H9 (cell line): ENCODE results near the gene KRT39. TPM values are rescaled to one million over a fixed set of nuclear protein-coding genes. Genes with fewer than 3 reads are reported as not detected.

Source experiments
- DNase-seq: peaks from one replicate; pipeline ENCODE4 v3.0.0-alpha.2; 2017
- H2AFZ ChIP-seq: one replicate; pipeline ENCODE4 v1.6.1; 2013; ENCODE audit warnings: mild to moderate bottlenecking, low read length, control low read depth, moderate library complexity
- H2AK5ac ChIP-seq: 2 replicates; pipeline ENCODE4 v1.6.1; 2013; ENCODE audit warnings: low read length, control low read depth, mixed read lengths; ENCODE audit not compliant: insufficient read length
- H2BK120ac ChIP-seq: one replicate; pipeline ENCODE4 v1.6.1; 2013; ENCODE audit warnings: low read depth, mild to moderate bottlenecking, low read length, control low read depth, inconsistent platforms; ENCODE audit not compliant: poor library complexity, severe bottlenecking
- H2BK12ac ChIP-seq: 2 replicates; pipeline ENCODE4 v1.6.1; 2013; ENCODE audit warnings: low read length, control low read depth, mixed read lengths, low read depth; ENCODE audit not compliant: insufficient read length
- H2BK15ac ChIP-seq: 2 replicates; pipeline ENCODE4 v1.6.1; 2013; ENCODE audit warnings: low read depth, low read length, control low read depth
- H2BK20ac ChIP-seq: one replicate; pipeline ENCODE4 v1.6.1; 2013; ENCODE audit warnings: low read depth, mild to moderate bottlenecking, low read length, control low read depth, inconsistent platforms; ENCODE audit not compliant: poor library complexity, severe bottlenecking
- H2BK5ac ChIP-seq: 2 replicates; pipeline ENCODE4 v1.6.1; 2013; ENCODE audit warnings: low read length, control low read depth, mixed read lengths; ENCODE audit not compliant: insufficient read length
- H3K14ac ChIP-seq: 2 replicates; pipeline ENCODE4 v1.6.1; 2013; ENCODE audit warnings: low read length, control low read depth; ENCODE audit not compliant: insufficient read depth
- H3K18ac ChIP-seq: 2 replicates; pipeline ENCODE4 v1.6.1; 2013; ENCODE audit warnings: low read depth, mild to moderate bottlenecking, mixed read lengths, low read length, control low read depth; ENCODE audit not compliant: insufficient read length
- H3K23ac ChIP-seq: 2 replicates; pipeline ENCODE4 v1.6.1; 2013; ENCODE audit warnings: low read length, control low read depth, mixed read lengths, low read depth; ENCODE audit not compliant: insufficient read length
- H3K23me2 ChIP-seq: 2 replicates; pipeline ENCODE4 v1.6.1; 2013; ENCODE audit warnings: low read depth, mild to moderate bottlenecking, mixed read lengths, low read length, control low read depth; ENCODE audit not compliant: insufficient read length, poor library complexity, severe bottlenecking
- H3K27ac ChIP-seq: 2 replicates; pipeline ENCODE4 v1.5.1; 2013; ENCODE audit warnings: low read length, control low read depth, mixed read lengths, low read depth; ENCODE audit not compliant: insufficient read length
- H3K27me3 ChIP-seq: 2 replicates; pipeline ENCODE4 v1.6.1; 2013; ENCODE audit warnings: low read length, control low read depth, inconsistent platforms; ENCODE audit not compliant: insufficient read depth
- H3K4ac ChIP-seq: 2 replicates; pipeline ENCODE4 v1.6.1; 2013; ENCODE audit warnings: low read depth, mild to moderate bottlenecking, control low read depth, inconsistent platforms, low read length, moderate library complexity
- H3K4me1 ChIP-seq: 2 replicates; pipeline ENCODE4 v1.6.1; 2013; ENCODE audit warnings: low read length, control low read depth, inconsistent platforms; ENCODE audit not compliant: insufficient read depth
- H3K4me2 ChIP-seq: 2 replicates; pipeline ENCODE4 v1.6.1; 2013; ENCODE audit warnings: low read length, control low read depth, mixed read lengths; ENCODE audit not compliant: insufficient read length, insufficient read depth
- H3K56ac ChIP-seq: 2 replicates; pipeline ENCODE4 v1.6.1; 2013; ENCODE audit warnings: low read depth, mild to moderate bottlenecking, mixed read lengths, low read length, control low read depth; ENCODE audit not compliant: insufficient read length
- H3K79me1 ChIP-seq: 2 replicates; pipeline ENCODE4 v1.6.1; 2013; ENCODE audit warnings: low read depth, mild to moderate bottlenecking, moderate library complexity, low read length, control low read depth, inconsistent platforms; ENCODE audit not compliant: insufficient read depth, poor library complexity, severe bottlenecking
- H3K79me2 ChIP-seq: 2 replicates; pipeline ENCODE4 v1.6.1; 2013; ENCODE audit warnings: low read length, control low read depth, inconsistent platforms; ENCODE audit not compliant: insufficient read depth
- H3K9ac ChIP-seq: 2 replicates; pipeline ENCODE4 v1.6.1; 2013; ENCODE audit warnings: low read length, control low read depth, mixed read lengths; ENCODE audit not compliant: insufficient read length; ENCODE audit errors: extremely low read depth
- H3K9me3 ChIP-seq: one replicate; pipeline ENCODE4 v1.6.1; 2013; ENCODE audit warnings: low read depth, low read length, inconsistent platforms; ENCODE audit not compliant: control insufficient read depth
- H3T11ph ChIP-seq: one replicate; pipeline ENCODE4 v1.6.1; 2013; ENCODE audit warnings: mild to moderate bottlenecking, low read length, control low read depth, inconsistent platforms
- H4K20me1 ChIP-seq: one replicate; pipeline ENCODE4 v1.6.1; 2013; ENCODE audit not compliant: control insufficient read depth, insufficient read length, insufficient read depth
- H4K5ac ChIP-seq: 2 replicates; pipeline ENCODE4 v1.6.1; 2013; ENCODE audit warnings: low read depth, mild to moderate bottlenecking, mixed read lengths, low read length, control low read depth; ENCODE audit not compliant: insufficient read length
- H4K8ac ChIP-seq: replicated peaks from 2 replicates; pipeline ENCODE4 v1.6.1; 2013; ENCODE audit warnings: low read length, control low read depth, mixed read lengths, low read depth; ENCODE audit not compliant: insufficient read length
- H4K91ac ChIP-seq: 2 replicates; pipeline ENCODE4 v1.6.1; 2013; ENCODE audit warnings: low read depth, mild to moderate bottlenecking, moderate library complexity, mixed read lengths, low read length, control low read depth; ENCODE audit not compliant: insufficient read length
- H3K27ac Mint-ChIP-seq, 3 experiments: 2 replicates in 2 of 3; 3 replicates in 1 of 3; pipeline ENCODE4 v1.8.0; 2020 to 2021; ENCODE audit warnings: mixed read lengths in 3 of 3, mild to moderate bottlenecking in 1 of 3, moderate library complexity in 1 of 3
- H3K27me3 Mint-ChIP-seq: 2 replicates; pipeline ENCODE4 v1.8.0; 2021; ENCODE audit warnings: low read depth, mild to moderate bottlenecking, moderate library complexity, mixed read lengths
- H3K36me3 Mint-ChIP-seq, 3 experiments: 2 replicates in 2 of 3; 3 replicates in 1 of 3; pipeline ENCODE4 v1.8.0; 2020 to 2021; ENCODE audit warnings: low read depth in 3 of 3, mixed read lengths in 3 of 3; ENCODE audit not compliant: insufficient read depth in 1 of 3
- H3K4me1 Mint-ChIP-seq, 2 experiments: 2 replicates each; pipeline ENCODE4 v1.8.0; 2020; ENCODE audit warnings: mixed read lengths in 2 of 2
- H3K4me3 Mint-ChIP-seq, 2 experiments: 2 replicates in 1 of 2; 3 replicates in 1 of 2; pipeline ENCODE4 v1.8.0; 2020 to 2021; ENCODE audit warnings: mild to moderate bottlenecking in 2 of 2, mixed read lengths in 2 of 2, moderate library complexity in 1 of 2
- H3K9me3 Mint-ChIP-seq, 2 experiments: 2 replicates in 1 of 2; 3 replicates in 1 of 2; pipeline ENCODE4 v1.8.0; 2020; ENCODE audit warnings: mild to moderate bottlenecking in 2 of 2, mixed read lengths in 2 of 2, moderate library complexity in 1 of 2
- CTCF ChIP-seq: fragments of 200-600 bp; sonication (generic); conservative IDR thresholded peaks from 3 replicates; pipeline ENCODE4 v1.8.0; 2021; ENCODE audit warnings: antibody characterized with exemption, mild to moderate bottlenecking
- WGBS: extraction: QIAGEN DNeasy Blood & Tissue Kit; methylation state at CpG from one replicate; pipeline ENCODE4 v1.1.7; 2013; ENCODE audit warnings: missing lambda C conversion rate, low lambda C conversion rate, mixed read lengths; ENCODE audit not compliant: insufficient read length; ENCODE audit errors: extremely low coverage; 5-methylcytosine and 5-hydroxymethylcytosine counted together
- total RNA-seq: library from RNA; stranded (reverse); gene quantifications from 2 replicates; pipeline ENCODE4 v1.2.1, GENCODE V29; 2021

The KRT39 gene
- total RNA-seq, 1 experiment from 2014 or later = not detected

GRCh38 chr17:40997361-40997760 is 30.6 kb upstream of the KRT39 start:
- H2BK15ac ChIP-seq = no peak overlapping the region
- H3K4me1 ChIP-seq = no peaks in the 10 kb centered on the region
- no peak overlapping the region for H2BK5ac ChIP-seq
- no peak overlapping the region for H2BK12ac ChIP-seq
- H3K9ac ChIP-seq = no peak overlapping the region
- TF ChIP-seq CTCF = no peak
- Mint-ChIP-seq H3K4me3 (no peak overlapping the region), H3K4me1 (peaks cover 0 to 3% of the 10 kb centered on the region in 2 experiments; a peak in 1 of 4 replicates), H3K36me3 (no peaks in the 10 kb centered on the region; a peak in 1 of 7 replicates), H3K27me3 (no peaks in the 10 kb centered on the region; the same call in 1 of the 2 replicates), H3K27ac (no peak overlapping the region), H3K9me3 (no peaks in the 10 kb centered on the region)
- H3K23me2 ChIP-seq = no peaks in the 10 kb centered on the region
- no peak overlapping the region for H3K23ac ChIP-seq
- H3K56ac ChIP-seq = no peak overlapping the region
- no peak overlapping the region for H2BK120ac ChIP-seq
- no peaks in the 10 kb centered on the region for H4K20me1 ChIP-seq
- no peak overlapping the region for H3K4ac ChIP-seq
- no peaks in the 10 kb centered on the region for H3K79me1 ChIP-seq
- H2AFZ ChIP-seq = no peak overlapping the region
- no peaks in the 10 kb centered on the region for H3K27me3 ChIP-seq
- no peak overlapping the region for H4K8ac ChIP-seq
- H2AK5ac ChIP-seq = no peak overlapping the region
- no peak overlapping the region for H3T11ph ChIP-seq
- H3K27ac ChIP-seq = no peak overlapping the region
- no peaks in the 10 kb centered on the region for H3K9me3 ChIP-seq
- H3K4me2 ChIP-seq = no peak overlapping the region
- no peak overlapping the region for H2BK20ac ChIP-seq
- no peaks in the 10 kb centered on the region for H3K79me2 ChIP-seq
- H3K18ac ChIP-seq = no peak overlapping the region
- H4K5ac ChIP-seq = no peak overlapping the region
- H3K14ac ChIP-seq = no peak overlapping the region
- H4K91ac ChIP-seq = no peak overlapping the region
- DNase-seq = no peak
- WGBS = no CpG with 5 or more reads among the region's 2 CpGs
